HG02798 (cell line): ENCODE measurements around the gene ZFYVE28.

Experiments used
- ATAC-seq: cut with Tn5 transposase; IDR thresholded peaks from one replicate; pipeline ENCODE4 v1.9.1; 2021; ENCODE audit warnings: mild to moderate bottlenecking; ENCODE audit not compliant: unreplicated experiment, poor library complexity

Gene ZFYVE28

GRCh38 chr4:2372488-2373030 is 45.9 kb downstream of the ZFYVE28 start:
- no peak for ATAC-seq

DNA sequence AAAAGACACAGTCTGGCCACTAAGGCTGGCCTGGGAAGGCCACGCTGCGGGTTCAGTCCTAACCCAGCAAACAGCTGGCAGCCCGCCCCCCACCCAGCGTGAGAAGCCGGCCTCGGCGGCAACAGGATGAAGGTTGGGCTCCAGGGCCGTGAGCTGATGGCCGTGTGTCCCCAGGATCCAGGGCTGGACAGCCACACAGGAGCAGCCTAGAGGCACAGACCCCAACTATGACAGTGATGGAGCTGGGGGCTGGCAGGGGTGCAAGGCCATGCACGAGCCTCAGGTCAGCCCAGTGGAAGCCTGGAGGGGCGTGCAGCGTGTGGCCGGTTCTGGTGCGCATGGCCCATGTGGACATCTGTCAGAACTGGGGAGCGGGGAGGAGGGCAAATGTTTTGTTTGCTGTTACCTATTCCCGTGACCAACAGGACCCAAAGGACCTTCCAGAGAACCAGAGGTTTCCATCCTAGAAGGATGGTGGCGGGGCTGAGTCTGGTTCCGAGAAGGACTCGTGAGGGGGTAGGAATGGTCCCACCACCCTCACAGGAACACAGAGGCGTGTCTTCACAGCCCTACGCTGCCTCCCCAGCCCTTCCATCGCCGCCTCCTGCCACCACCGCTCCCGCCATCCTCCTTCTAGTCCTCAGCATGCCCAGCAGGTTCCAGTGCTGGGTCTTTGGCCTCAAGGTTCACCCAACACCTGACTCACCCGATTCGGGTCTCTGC is 46.5 kb downstream of the ZFYVE28 start:
- no peak for ATAC-seq

- no peak for ATAC-seq
Observed at GRCh38 chr4:2370597-2371320, 47.7 kb downstream of the ZFYVE28 start.

DNA sequence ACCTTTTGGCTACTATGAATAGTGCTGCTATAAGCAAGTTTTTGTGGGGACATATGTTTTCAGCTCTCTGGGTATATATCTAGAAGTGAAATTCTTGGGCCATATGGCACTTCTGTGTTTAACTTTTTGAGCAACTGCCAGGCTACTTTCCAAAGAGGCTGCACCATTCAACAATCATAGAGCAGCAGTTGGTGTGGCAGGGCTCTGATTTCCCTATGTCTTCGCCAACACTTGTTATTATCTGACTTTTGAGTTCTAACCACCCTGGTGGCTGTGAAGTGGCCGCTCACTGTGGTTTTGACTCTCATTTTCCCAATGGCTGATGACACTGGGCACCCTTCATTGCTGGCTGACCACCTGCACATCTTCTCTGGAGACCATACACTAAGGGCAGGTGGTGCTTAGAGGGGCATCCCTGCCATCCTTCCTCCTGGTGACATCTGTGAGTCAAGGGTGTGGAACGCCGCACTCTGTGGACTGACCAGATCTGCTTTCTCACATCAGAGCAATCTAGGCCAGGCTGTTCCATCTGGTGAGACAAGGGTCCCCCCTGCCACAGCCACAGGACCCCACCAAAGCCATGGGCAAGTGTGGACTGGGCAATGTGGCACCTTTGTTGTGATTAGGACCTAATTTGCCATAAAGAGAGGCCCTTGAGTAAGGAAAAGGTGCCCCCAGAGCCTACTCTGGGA is 49.6 kb downstream of the ZFYVE28 start:
- no peak for ATAC-seq

DNA sequence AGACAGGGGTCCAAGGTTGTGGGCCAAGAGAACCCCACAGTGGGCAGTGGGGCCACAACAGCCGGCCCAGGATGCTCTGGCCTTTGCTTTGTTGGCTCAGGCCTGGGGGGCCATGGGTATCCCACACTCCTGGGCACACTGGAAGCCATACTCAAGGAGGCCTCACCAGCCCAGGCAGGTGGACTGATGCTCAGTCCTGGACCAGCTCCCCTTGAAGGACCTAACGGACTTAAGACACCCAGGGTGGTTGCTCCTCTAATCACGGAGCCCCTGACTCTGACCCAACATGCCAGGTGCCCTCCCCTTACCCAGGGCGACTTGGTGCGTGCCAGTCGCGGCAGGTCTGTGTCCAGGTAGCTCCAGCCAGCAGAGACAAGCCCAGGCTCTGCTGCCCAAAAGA is 50.8 kb downstream of the ZFYVE28 start:
- ATAC-seq: no peak

- ATAC-seq: no peak
Observed at GRCh38 chr4:2366252-2367192, 51.9 kb downstream of the ZFYVE28 start.

- no peak for ATAC-seq
Observed at GRCh38 chr4:2365913-2366210, 52.6 kb downstream of the ZFYVE28 start.

- ATAC-seq: no peak
Observed at GRCh38 chr4:2365054-2365912, 53.2 kb downstream of the ZFYVE28 start.

GRCh38 chr4:2364654-2365053 is 53.8 kb downstream of the ZFYVE28 start:
- ATAC-seq: no peak

DNA sequence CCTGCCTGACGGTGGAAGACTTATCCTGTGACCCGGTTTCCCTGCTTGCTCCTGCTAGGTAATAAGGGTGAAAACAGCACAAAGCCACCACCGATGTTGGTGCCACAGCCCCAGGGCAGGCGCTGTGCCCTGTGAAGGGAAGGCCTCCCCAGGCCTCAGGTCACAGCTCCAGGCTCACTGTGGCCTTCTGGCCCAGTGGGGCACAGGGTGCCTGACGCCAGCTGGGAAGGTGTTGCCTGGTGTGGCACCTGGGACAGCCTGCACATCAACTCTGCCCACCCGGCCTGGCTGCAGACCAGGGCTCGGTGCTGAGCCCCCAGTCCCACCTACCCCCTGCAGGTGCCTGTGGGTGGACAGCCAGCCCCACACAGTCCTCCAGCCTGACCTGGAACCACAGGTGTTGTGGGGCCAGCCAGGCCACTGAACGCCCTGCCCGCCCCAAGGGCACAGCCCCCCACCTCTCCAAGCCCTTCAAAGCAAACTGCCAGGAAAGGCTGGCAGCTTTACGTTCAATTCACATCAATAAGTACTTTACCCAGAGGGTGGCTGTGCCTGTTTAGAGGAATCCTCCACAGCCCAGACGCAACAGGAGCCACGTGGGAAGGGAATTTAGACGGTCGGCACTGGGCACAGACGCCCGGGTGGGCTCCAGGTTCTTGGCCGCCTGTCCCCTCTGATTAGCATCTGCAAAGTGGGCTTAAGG is 54.3 kb downstream of the ZFYVE28 start:
- no peak for ATAC-seq

GRCh38 chr4:2363056-2363721 is 55.3 kb downstream of the ZFYVE28 start:
- no peak for ATAC-seq

GRCh38 chr4:2362266-2363055 is 56.0 kb downstream of the ZFYVE28 start:
- ATAC-seq: no peak

DNA sequence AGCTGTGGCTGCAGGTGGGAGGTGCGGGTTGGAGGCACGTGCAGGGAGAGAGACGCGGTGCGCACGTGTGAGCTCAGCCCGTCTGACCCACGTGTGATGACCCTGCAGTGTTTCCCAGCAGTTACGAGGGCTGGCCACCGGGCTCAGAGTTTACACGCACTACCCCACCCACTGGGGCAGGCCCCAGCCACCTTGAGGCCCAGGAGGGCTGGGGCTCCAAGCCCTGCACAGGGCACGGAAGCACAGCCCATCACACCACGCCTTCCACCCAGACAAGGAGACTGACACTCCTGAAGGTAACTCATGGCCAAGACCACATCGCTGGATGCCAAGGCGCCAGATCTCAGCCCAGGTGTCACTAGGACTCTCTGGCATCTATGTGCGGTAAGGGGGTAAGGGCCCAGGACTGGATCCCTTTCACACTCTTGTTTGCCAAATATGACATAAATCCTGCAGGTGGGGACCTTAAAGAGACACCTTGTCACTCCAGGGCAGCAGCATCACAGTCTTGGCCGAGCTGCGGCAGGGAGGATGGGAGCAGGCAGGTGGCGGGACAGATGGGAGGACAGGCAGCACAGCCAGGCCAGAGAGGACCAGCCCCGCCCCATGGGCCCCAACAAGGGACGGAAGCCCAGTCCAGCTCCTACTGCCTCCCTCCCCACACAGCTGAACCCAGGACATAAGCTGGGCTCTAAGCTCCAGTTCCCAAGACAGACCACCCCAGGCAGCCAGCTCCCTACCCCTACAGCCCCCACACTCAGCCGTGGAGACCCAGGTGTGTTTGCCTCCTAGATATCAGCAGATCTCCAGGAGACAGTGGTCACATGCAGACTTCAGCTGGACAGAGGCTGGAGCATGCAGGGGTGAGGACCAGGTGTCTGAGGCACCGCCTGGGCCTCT is 56.8 kb downstream of the ZFYVE28 start:
- ATAC-seq: no peak

- no peak for ATAC-seq
Observed at GRCh38 chr4:2360396-2360730, 58.1 kb downstream of the ZFYVE28 start.

DNA sequence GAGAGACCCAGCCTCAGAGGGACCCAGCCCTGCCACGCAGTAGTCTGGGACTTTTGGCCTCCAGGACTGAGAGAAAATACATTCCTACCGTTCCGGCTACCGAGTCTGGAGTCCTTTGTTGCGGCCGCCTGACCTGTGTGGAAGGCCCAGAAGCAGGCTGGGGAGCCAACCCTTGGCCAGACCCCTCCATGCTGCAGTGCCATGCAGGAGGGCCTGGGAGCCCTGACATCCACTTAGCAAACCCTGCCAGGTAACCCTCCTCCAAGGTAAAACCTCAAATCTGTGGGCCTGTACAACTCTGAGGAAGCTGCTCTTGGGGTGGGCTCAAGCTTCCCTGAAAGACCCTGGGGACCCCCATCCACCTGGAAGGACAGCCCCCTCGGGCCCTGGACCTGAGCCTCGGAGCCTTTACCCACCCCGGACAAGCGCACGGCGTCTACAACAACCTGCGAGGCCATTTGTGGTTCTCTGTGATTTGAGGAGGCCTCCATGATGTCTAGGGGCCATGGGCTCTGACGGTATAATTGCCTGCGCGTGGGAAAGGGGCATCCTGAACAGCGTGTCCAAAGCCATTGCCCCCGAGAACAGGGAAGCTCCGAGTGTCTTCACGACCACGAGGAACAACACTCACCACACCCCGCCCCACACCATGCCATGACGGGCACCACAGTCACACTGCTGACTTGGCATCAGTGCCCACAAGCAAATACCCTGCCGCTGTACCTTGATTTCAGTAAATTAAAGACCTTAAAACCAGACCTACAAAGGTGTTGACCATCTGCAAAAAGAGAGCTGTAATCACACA is 58.7 kb downstream of the ZFYVE28 start:
- ATAC-seq: no peak
